ENCODE measurements around the gene CCDC200.

- TF ChIP-seq FOXM1 (IDR thresholded peaks at IDR 0.05; ENCODE audit: borderline replicate concordance) (no peak), LEF1 (IDR thresholded peaks at IDR 0.05; ENCODE audit: borderline replicate concordance) (no peak)
These were observed 8.6 kb downstream of the CCDC200 start for GRCh38 chr17:43219746-43220380.
